ENCODE results near the gene HLA-DRB5. TPM values are rescaled to one million over a fixed set of nuclear protein-coding genes. Genes with fewer than 3 reads are reported as not detected.

The HLA-DRB5 gene
- polyA plus RNA-seq, 3 donors, result 168 to 1,407 (median 394) TPM

GRCh38 chr6:32501016-32501415 lies 29.1 kb downstream of the HLA-DRB5 start:
- H4K20me1 ChIP-seq (ENCODE audit: insufficient read depth, low read length), result no peaks in the 10 kb centered on the region
- H3K36me3 ChIP-seq (replicated peaks in 1 of 2; ENCODE audit: control insufficient read depth in 1 of 2, insufficient read depth in 2 of 2, low read length in 2 of 2), result no peaks in the 10 kb centered on the region
- no peak for TF ChIP-seq CTCF (IDR thresholded peaks at IDR 0.05)
- H3K9me3 ChIP-seq (replicated peaks in 1 of 2; ENCODE audit: control insufficient read depth in 1 of 2, insufficient read depth in 1 of 2, low read length in 2 of 2), result no peaks in the 10 kb centered on the region
- no peak overlapping the region for H3K27ac ChIP-seq (ENCODE audit: low read depth in 1 of 2, low read length in 2 of 2)
- no peak overlapping the region for H3K4me2 ChIP-seq (replicated peaks; ENCODE audit: extremely low read depth, low read length, poor library complexity, severe bottlenecking)
- Mint-ChIP-seq H3K36me3 (no peaks in the 10 kb centered on the region), H3K27ac (no peak overlapping the region), H3K27me3 (ENCODE audit: low read depth in 3 of 3) (no peaks in the 10 kb centered on the region), H3K9me3 (peaks cover 0 to 8% (median 0%) of the 10 kb centered on the region in 7 donors), H3K4me3 (no peak overlapping the region), H3K4me1 (peaks cover 6% of the 10 kb centered on the region)
- DNase-seq, result no peak
- no peaks in the 10 kb centered on the region for H3K4me1 ChIP-seq (ENCODE audit: control insufficient read depth in 1 of 2, insufficient read depth in 2 of 2, low read length in 2 of 2)
- intact Hi-C loops (cut with micrococcal nuclease), result no loop called here
- no peak overlapping the region for H3K9ac ChIP-seq (ENCODE audit: insufficient read depth, low read length, poor library complexity, severe bottlenecking)
- 80% methylated on average over 1 of the region's 3 CpGs for WGBS (ENCODE audit: insufficient coverage)
- no peak overlapping the region for H3K4me3 ChIP-seq (replicated peaks in 1 of 3; ENCODE audit: low read depth in 2 of 3, low read length in 3 of 3)
- no peak overlapping the region for H2AFZ ChIP-seq (ENCODE audit: insufficient read depth, low read depth, low read length, poor library complexity, severe bottlenecking)
- no peaks in the 10 kb centered on the region for H3K27me3 ChIP-seq (ENCODE audit: control insufficient read depth in 2 of 2, insufficient read depth in 2 of 2, low read length in 2 of 2)
- H3K79me2 ChIP-seq (ENCODE audit: insufficient read depth, low read length), result no peaks in the 10 kb centered on the region

- H3K4me3 Mint-ChIP-seq, result no peak overlapping the region
- peaks cover 0 to 5% (median 0%) of the 10 kb centered on the region in 7 donors for H3K9me3 Mint-ChIP-seq
- peaks cover 11% of the 10 kb centered on the region for H3K4me1 Mint-ChIP-seq
- no peak for TF ChIP-seq CTCF (IDR thresholded peaks at IDR 0.05)
- H3K27me3 ChIP-seq (ENCODE audit: control insufficient read depth in 2 of 2, insufficient read depth in 2 of 2, low read length in 2 of 2), result no peaks in the 10 kb centered on the region
- H3K4me3 ChIP-seq (replicated peaks in 1 of 3; ENCODE audit: low read depth in 2 of 3, low read length in 3 of 3), result no peak overlapping the region
- H3K27ac Mint-ChIP-seq, result no peak overlapping the region
- no peak overlapping the region for H3K27ac ChIP-seq (ENCODE audit: low read depth in 1 of 2, low read length in 2 of 2)
- H3K27me3 Mint-ChIP-seq (ENCODE audit: low read depth in 3 of 3), result no peaks in the 10 kb centered on the region
- intact Hi-C loops (cut with micrococcal nuclease), result no loop called here
- no peaks in the 10 kb centered on the region for H3K36me3 ChIP-seq (replicated peaks in 1 of 2; ENCODE audit: control insufficient read depth in 1 of 2, insufficient read depth in 2 of 2, low read length in 2 of 2)
- H3K36me3 Mint-ChIP-seq, result no peaks in the 10 kb centered on the region
- no peaks in the 10 kb centered on the region for H3K9me3 ChIP-seq (replicated peaks in 1 of 2; ENCODE audit: control insufficient read depth in 1 of 2, insufficient read depth in 1 of 2, low read length in 2 of 2)
- no peak overlapping the region for H2AFZ ChIP-seq (ENCODE audit: insufficient read depth, low read depth, low read length, poor library complexity, severe bottlenecking)
- H3K4me2 ChIP-seq (replicated peaks; ENCODE audit: extremely low read depth, low read length, poor library complexity, severe bottlenecking), result no peak overlapping the region
- no peak overlapping the region for H3K9ac ChIP-seq (ENCODE audit: insufficient read depth, low read length, poor library complexity, severe bottlenecking)
- H3K4me1 ChIP-seq (ENCODE audit: control insufficient read depth in 1 of 2, insufficient read depth in 2 of 2, low read length in 2 of 2), result no peaks in the 10 kb centered on the region
- no peaks in the 10 kb centered on the region for H4K20me1 ChIP-seq (ENCODE audit: insufficient read depth, low read length)
- no peak for DNase-seq
- no peaks in the 10 kb centered on the region for H3K79me2 ChIP-seq (ENCODE audit: insufficient read depth, low read length)
These were observed 37.7 kb downstream of the HLA-DRB5 start for GRCh38 chr6:32492351-32492750.
